Duodenal mucosa (tissue), 2 donors: ENCODE data around the gene COL20A1.

ENCODE experiments used
- H3K27ac ChIP-seq: one replicate; pipeline ENCODE4 v1.7.0; 2013; ENCODE audit warnings: low read depth, low read length
- H3K27me3 ChIP-seq, 2 donors: one replicate each; pipeline ENCODE4 v1.7.0; 2013; ENCODE audit warnings: low read length in 2 of 2, control low read depth in 1 of 2; ENCODE audit not compliant: insufficient read depth in 2 of 2, control insufficient read depth in 1 of 2
- H3K36me3 ChIP-seq, 2 donors: one replicate each; pipeline ENCODE4 v1.7.0; 2013; ENCODE audit warnings: low read length in 2 of 2, control low read depth in 1 of 2; ENCODE audit not compliant: insufficient read depth in 2 of 2, control insufficient read depth in 1 of 2
- H3K4me1 ChIP-seq, 2 donors: one replicate each; pipeline ENCODE4 v1.7.0; 2013; ENCODE audit warnings: low read length in 2 of 2, control low read depth in 1 of 2; ENCODE audit not compliant: insufficient read depth in 2 of 2, control insufficient read depth in 1 of 2
- H3K4me3 ChIP-seq, 2 donors: one replicate each; pipeline ENCODE4 v1.7.0; 2013; ENCODE audit warnings: low read length in 2 of 2, low read depth in 1 of 2
- H3K9ac ChIP-seq, 2 donors: one replicate each; pipeline ENCODE4 v1.7.0; 2013; ENCODE audit warnings: low read length in 2 of 2, low read depth in 1 of 2
- H3K9me3 ChIP-seq, 2 donors: one replicate each; pipeline ENCODE4 v1.7.0; 2013; ENCODE audit warnings: low read length in 2 of 2, control low read depth in 1 of 2; ENCODE audit not compliant: control insufficient read depth in 1 of 2

Gene COL20A1

GRCh38 chr20:63290677-63291472 lies 2.1 kb upstream of the COL20A1 start:
- Histone ChIP-seq H3K9ac (no peak overlapping the region), H3K27me3 (peaks cover 6 to 26% of the 10 kb centered on the region in 2 donors), H3K4me3 (no peak overlapping the region), H3K4me1 (peaks cover 0 to 6% of the 10 kb centered on the region in 2 donors), H3K27ac (no peak overlapping the region), H3K9me3 (no peaks in the 10 kb centered on the region), H3K36me3 (peaks cover 12 to 22% of the 10 kb centered on the region in 2 donors)

GRCh38 chr20:63291811-63292210 lies 1.2 kb upstream of the COL20A1 start:
- no peak overlapping the region for H3K9ac ChIP-seq
- no peak overlapping the region for H3K27ac ChIP-seq
- no peak overlapping the region for H3K4me3 ChIP-seq
- H3K36me3 ChIP-seq, result peaks cover 12 to 17% of the 10 kb centered on the region in 2 donors
- peaks cover 0 to 6% of the 10 kb centered on the region in 2 donors for H3K4me1 ChIP-seq
- no peaks in the 10 kb centered on the region for H3K9me3 ChIP-seq
- peaks cover 12 to 33% of the 10 kb centered on the region in 2 donors for H3K27me3 ChIP-seq

- Histone ChIP-seq H3K9me3 (no peaks in the 10 kb centered on the region), H3K27ac (no peak overlapping the region), H3K36me3 (peaks cover 9 to 16% of the 10 kb centered on the region in 2 donors), H3K4me1 (peaks cover 0 to 6% of the 10 kb centered on the region in 2 donors), H3K4me3 (no peak overlapping the region), H3K9ac (no peak overlapping the region), H3K27me3 (peaks cover 12 to 33% of the 10 kb centered on the region in 2 donors)
These were observed 689 bp upstream of the COL20A1 start for GRCh38 chr20:63292292-63292701.

GRCh38 chr20:63293456-63293855 lies 470 bp downstream of the COL20A1 start:
- H3K27me3 ChIP-seq, result peaks cover 12 to 33% of the 10 kb centered on the region in 2 donors

GRCh38 chr20:63293871-63294535 lies 1.0 kb downstream of the COL20A1 start:
- Histone ChIP-seq H3K4me3 (no peak overlapping the region), H3K9me3 (no peaks in the 10 kb centered on the region), H3K36me3 (peaks cover 0 to under 1% of the 10 kb centered on the region in 2 donors), H3K27me3 (peaks cover 12 to 33% of the 10 kb centered on the region in 2 donors), H3K4me1 (peaks cover 0 to 6% of the 10 kb centered on the region in 2 donors), H3K27ac (no peak overlapping the region), H3K9ac (no peak overlapping the region)

More at GRCh38 chr20:63293456-63293855, 470 bp downstream of the COL20A1 start:
- Histone ChIP-seq H3K36me3 (peaks cover 5 to 6% of the 10 kb centered on the region in 2 donors), H3K4me3 (no peak overlapping the region), H3K4me1 (peaks cover 0 to 6% of the 10 kb centered on the region in 2 donors), H3K27ac (no peak overlapping the region), H3K9me3 (no peaks in the 10 kb centered on the region), H3K9ac (no peak overlapping the region)

GRCh38 chr20:63294536-63294900 lies 1.5 kb downstream of the COL20A1 start:
- Histone ChIP-seq H3K27ac (no peak overlapping the region), H3K4me3 (no peak overlapping the region), H3K9me3 (no peaks in the 10 kb centered on the region), H3K9ac (no peak overlapping the region), H3K36me3 (no peaks in the 10 kb centered on the region), H3K4me1 (peaks cover 0 to 6% of the 10 kb centered on the region in 2 donors), H3K27me3 (peaks cover 12 to 36% of the 10 kb centered on the region in 2 donors)

GRCh38 chr20:63295018-63295417 lies 2.0 kb downstream of the COL20A1 start:
- no peaks in the 10 kb centered on the region for H3K9me3 ChIP-seq
- no peaks in the 10 kb centered on the region for H3K36me3 ChIP-seq
- H3K27ac ChIP-seq, result no peak overlapping the region
- H3K4me1 ChIP-seq, result peaks cover 0 to 6% of the 10 kb centered on the region in 2 donors
- H3K27me3 ChIP-seq, result peaks cover 12 to 36% of the 10 kb centered on the region in 2 donors
- no peak overlapping the region for H3K4me3 ChIP-seq
- H3K9ac ChIP-seq, result no peak overlapping the region

GRCh38 chr20:63295422-63295821 lies 2.4 kb downstream of the COL20A1 start:
- Histone ChIP-seq H3K4me1 (peaks cover 0 to 6% of the 10 kb centered on the region in 2 donors), H3K27ac (no peak overlapping the region), H3K4me3 (no peak overlapping the region), H3K36me3 (no peaks in the 10 kb centered on the region), H3K9me3 (no peaks in the 10 kb centered on the region), H3K9ac (no peak overlapping the region), H3K27me3 (peaks cover 12 to 36% of the 10 kb centered on the region in 2 donors)

- H3K9ac ChIP-seq, result no peak overlapping the region
- H3K27ac ChIP-seq, result no peak overlapping the region
- H3K36me3 ChIP-seq, result no peaks in the 10 kb centered on the region
- peaks cover 0 to 5% of the 10 kb centered on the region in 2 donors for H3K4me1 ChIP-seq
- H3K27me3 ChIP-seq, result peaks cover 12 to 36% of the 10 kb centered on the region in 2 donors
- no peak overlapping the region for H3K4me3 ChIP-seq
- no peaks in the 10 kb centered on the region for H3K9me3 ChIP-seq
These were observed 2.9 kb downstream of the COL20A1 start for GRCh38 chr20:63295846-63296245.
